GM12878 (cell line): Measurements from ENCODE around the gene PTPN14. TPM values are rescaled to one million over a fixed set of nuclear protein-coding genes. Genes with fewer than 3 reads are reported as not detected.

Experiments used
- FOS ChIP-seq: IDR thresholded peaks from 3 replicates; pipeline ENCODE4 v1.6.1; 2011; ENCODE audit warnings: borderline replicate concordance; ENCODE audit not compliant: insufficient read length; ENCODE audit errors: extremely low read depth
- HDAC6 ChIP-seq: fragments of 200-600 bp; sonication (generic); IDR thresholded peaks from one replicate; pipeline ENCODE4 v1.8.0; 2017; ENCODE audit warnings: antibody characterized with exemption; ENCODE audit not compliant: unreplicated experiment
- POLR2AphosphoS5 ChIP-seq: IDR thresholded peaks from 2 replicates; pipeline ENCODE4 v1.6.1; 2011; ENCODE audit warnings: mild to moderate bottlenecking, low read length, inconsistent platforms
- RAD51 ChIP-seq: fragments of 450-650 bp; IDR thresholded peaks from 2 replicates; pipeline ENCODE4 v1.6.1; 2016; ENCODE audit warnings: moderate library complexity, mild to moderate bottlenecking, inconsistent platforms
- ZNF207 ChIP-seq: fragments of 450-650 bp; IDR thresholded peaks from 2 replicates; pipeline ENCODE4 v1.6.1; 2014; ENCODE audit warnings: antibody characterized with exemption, mild to moderate bottlenecking, borderline replicate concordance
- ZNF24 ChIP-seq: fragments of 450-650 bp; IDR thresholded peaks from 2 replicates; pipeline ENCODE4 v1.6.1; 2017; ENCODE audit warnings: antibody characterized with exemption, mild to moderate bottlenecking
- polyA plus RNA-seq, 11 experiments: library from polyadenylated mRNA; depleted of rRNA in 4 of 11; unstranded in 6 of 11; stranded (reverse) in 5 of 11; fragments of >200 nt; fragmentation: Nextera tagmentation in 4 of 11; fragmentation: Illumina TruSeq in 1 of 11; extraction: Ambion mirVana in 4 of 11; extraction: Trizol in 1 of 11; gene quantifications; 1 replicate in 1 of 11; 2 replicates in 10 of 11; pipeline versions ENCODE4 v1.2.1 to v1.2.3, GENCODE V29; 2011 to 2016; ENCODE audit warnings: inconsistent platforms in 2 of 11, missing spikeins in 2 of 11, low read depth in 1 of 11
- total RNA-seq, 4 experiments: library from RNA; depleted of rRNA in 3 of 4; stranded (reverse); fragments of >200 nt in 3 of 4; fragmentation: Illumina TruSeq in 1 of 4; extraction: Trizol in 1 of 4; gene quantifications; 2 replicates each; pipeline versions ENCODE4 v1.2.1 to v1.2.3, GENCODE V29; 2013 to 2021
- TF ChIP-seq, protein P1 (sequence below), 3 experiments: IDR thresholded peaks in 2 of 3; conservative IDR thresholded peaks in 1 of 3; 2 replicates each; pipeline ENCODE4 v1.5.1; 2011; ENCODE audit warnings: low read depth in 3 of 3, low read length in 3 of 3, mild to moderate bottlenecking in 3 of 3, control low read depth in 2 of 3, moderate library complexity in 2 of 3, inconsistent platforms in 1 of 3, mixed read lengths in 1 of 3; ENCODE audit not compliant: control insufficient read depth in 2 of 3, insufficient read depth in 1 of 3; ENCODE audit errors: extremely low read depth in 1 of 3
- TF ChIP-seq, protein P2 (sequence below): fragments of 150-350 bp; IDR thresholded peaks from 2 replicates; pipeline ENCODE4 v1.6.1; 2016; ENCODE audit warnings: low read depth, low read length

PTPN14 gene
- total and polyA plus RNA-seq, 10 of the 15 experiments (the other 5 are each of a cell fraction or from before 2014, with no cell fraction given), result 0.05 to 5.1 (median 0.44) TPM

DNA sequence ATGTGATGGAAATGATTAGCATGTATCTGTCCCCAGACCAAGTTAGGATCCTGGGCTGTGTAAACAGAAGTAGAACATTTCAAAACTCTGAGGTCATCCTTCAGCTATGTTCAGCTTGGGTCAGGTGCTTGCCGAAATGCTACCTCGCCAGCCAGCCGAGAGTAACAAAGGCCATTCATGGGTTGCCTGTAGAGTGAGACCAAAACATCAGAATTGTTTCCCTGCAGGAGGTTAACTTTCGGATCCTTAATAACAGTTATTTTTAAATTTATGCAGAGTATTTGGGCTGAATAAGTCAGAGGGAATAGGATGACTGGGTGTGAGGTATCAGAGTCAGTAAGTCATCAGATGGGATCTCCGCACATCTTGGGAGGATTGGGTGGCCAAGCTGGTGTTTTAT lies 234.8 kb downstream of the PTPN14 start (continued):
- TF ChIP-seq, protein P1, sequence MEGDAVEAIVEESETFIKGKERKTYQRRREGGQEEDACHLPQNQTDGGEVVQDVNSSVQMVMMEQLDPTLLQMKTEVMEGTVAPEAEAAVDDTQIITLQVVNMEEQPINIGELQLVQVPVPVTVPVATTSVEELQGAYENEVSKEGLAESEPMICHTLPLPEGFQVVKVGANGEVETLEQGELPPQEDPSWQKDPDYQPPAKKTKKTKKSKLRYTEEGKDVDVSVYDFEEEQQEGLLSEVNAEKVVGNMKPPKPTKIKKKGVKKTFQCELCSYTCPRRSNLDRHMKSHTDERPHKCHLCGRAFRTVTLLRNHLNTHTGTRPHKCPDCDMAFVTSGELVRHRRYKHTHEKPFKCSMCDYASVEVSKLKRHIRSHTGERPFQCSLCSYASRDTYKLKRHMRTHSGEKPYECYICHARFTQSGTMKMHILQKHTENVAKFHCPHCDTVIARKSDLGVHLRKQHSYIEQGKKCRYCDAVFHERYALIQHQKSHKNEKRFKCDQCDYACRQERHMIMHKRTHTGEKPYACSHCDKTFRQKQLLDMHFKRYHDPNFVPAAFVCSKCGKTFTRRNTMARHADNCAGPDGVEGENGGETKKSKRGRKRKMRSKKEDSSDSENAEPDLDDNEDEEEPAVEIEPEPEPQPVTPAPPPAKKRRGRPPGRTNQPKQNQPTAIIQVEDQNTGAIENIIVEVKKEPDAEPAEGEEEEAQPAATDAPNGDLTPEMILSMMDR (IDR thresholded peaks at IDR 0.05 in 2 of 3, conservative IDR thresholded peaks at IDR 0.05 in 1 of 3; ENCODE audit: control insufficient read depth in 2 of 3, extremely low read depth in 1 of 3, insufficient read depth in 1 of 3, low read depth in 3 of 3, low read length in 3 of 3), result no peak
- TF ChIP-seq ZNF207, result no peak
- TF ChIP-seq RAD51, result no peak
- TF ChIP-seq FOS, result no peak
- no peak for TF ChIP-seq ZNF24
- TF ChIP-seq HDAC6, result no peak
- TF ChIP-seq, protein P2, sequence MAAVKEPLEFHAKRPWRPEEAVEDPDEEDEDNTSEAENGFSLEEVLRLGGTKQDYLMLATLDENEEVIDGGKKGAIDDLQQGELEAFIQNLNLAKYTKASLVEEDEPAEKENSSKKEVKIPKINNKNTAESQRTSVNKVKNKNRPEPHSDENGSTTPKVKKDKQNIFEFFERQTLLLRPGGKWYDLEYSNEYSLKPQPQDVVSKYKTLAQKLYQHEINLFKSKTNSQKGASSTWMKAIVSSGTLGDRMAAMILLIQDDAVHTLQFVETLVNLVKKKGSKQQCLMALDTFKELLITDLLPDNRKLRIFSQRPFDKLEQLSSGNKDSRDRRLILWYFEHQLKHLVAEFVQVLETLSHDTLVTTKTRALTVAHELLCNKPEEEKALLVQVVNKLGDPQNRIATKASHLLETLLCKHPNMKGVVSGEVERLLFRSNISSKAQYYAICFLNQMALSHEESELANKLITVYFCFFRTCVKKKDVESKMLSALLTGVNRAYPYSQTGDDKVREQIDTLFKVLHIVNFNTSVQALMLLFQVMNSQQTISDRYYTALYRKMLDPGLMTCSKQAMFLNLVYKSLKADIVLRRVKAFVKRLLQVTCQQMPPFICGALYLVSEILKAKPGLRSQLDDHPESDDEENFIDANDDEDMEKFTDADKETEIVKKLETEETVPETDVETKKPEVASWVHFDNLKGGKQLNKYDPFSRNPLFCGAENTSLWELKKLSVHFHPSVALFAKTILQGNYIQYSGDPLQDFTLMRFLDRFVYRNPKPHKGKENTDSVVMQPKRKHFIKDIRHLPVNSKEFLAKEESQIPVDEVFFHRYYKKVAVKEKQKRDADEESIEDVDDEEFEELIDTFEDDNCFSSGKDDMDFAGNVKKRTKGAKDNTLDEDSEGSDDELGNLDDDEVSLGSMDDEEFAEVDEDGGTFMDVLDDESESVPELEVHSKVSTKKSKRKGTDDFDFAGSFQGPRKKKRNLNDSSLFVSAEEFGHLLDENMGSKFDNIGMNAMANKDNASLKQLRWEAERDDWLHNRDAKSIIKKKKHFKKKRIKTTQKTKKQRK, result no peak
- no peak for TF ChIP-seq POLR2AphosphoS5
